SU-DHL-6 (cell line): ENCODE data around the gene ZNF330.

Experiments
- EZH2phosphoT487 ChIP-seq: fragments of 200-600 bp; sonication (generic), shearing (Covaris generic); conservative IDR thresholded peaks from 2 replicates; pipeline ENCODE4 v1.6.1; 2018; ENCODE audit warnings: mild to moderate bottlenecking, antibody characterized with exemption, low read length, moderate library complexity, mixed read lengths
- TF ChIP-seq, protein P1 (sequence below): fragments of 200-600 bp; sonication (generic); IDR thresholded peaks from one replicate; pipeline ENCODE4 v1.5.1; 2017; ENCODE audit warnings: antibody characterized with exemption, mild to moderate bottlenecking, low read length, moderate library complexity; ENCODE audit not compliant: insufficient read depth, poor library complexity, severe bottlenecking

DNA sequence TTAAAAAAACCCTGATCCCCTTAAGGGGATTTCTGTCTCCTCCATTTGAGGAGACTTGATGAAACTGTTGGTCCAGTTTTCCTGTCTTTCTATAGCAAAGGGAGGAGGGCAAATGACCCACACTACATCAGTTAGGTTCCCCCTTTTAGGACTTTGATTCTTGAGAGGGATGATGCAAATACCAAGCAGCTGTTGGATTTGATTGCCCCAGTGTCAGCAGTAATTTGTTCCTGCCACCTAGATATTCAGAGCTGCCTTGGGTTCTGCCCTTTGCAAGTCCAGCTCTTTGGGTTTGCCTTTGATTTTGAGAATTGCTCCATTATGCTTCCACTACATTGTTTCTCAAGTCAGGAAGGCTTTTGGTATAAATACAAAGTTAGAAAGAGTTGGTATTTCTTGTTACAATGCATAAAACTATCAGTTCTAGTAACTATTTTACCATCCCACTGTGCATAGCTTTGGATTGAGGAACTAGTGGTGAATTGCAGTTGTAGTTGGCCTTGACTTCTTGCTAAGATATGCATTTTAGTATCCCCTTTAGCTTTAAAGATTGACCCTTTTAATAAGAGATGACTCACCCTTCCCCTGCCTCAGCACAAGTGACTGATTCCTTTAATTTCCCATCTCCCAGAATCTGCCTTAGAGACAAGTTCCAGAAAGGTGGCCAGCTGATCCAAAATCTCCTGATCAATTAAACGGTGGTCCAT, 24.3 kb upstream of the ZNF330 start:
- TF ChIP-seq, protein P1, sequence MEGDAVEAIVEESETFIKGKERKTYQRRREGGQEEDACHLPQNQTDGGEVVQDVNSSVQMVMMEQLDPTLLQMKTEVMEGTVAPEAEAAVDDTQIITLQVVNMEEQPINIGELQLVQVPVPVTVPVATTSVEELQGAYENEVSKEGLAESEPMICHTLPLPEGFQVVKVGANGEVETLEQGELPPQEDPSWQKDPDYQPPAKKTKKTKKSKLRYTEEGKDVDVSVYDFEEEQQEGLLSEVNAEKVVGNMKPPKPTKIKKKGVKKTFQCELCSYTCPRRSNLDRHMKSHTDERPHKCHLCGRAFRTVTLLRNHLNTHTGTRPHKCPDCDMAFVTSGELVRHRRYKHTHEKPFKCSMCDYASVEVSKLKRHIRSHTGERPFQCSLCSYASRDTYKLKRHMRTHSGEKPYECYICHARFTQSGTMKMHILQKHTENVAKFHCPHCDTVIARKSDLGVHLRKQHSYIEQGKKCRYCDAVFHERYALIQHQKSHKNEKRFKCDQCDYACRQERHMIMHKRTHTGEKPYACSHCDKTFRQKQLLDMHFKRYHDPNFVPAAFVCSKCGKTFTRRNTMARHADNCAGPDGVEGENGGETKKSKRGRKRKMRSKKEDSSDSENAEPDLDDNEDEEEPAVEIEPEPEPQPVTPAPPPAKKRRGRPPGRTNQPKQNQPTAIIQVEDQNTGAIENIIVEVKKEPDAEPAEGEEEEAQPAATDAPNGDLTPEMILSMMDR, result no peak
- TF ChIP-seq EZH2phosphoT487, result no peak
